Activated CD4-positive, alpha-beta memory T cell treated with anti-CD3 and anti-CD28 coated beads, Interleukin-2, amount 10 ng/mL, durations not matched to agents 7 days and 5 days (primary cell): Measurements from ENCODE around the gene S100A6. TPM values are rescaled to one million over a fixed set of nuclear protein-coding genes. Genes with fewer than 3 reads are reported as not detected.

Experiments
- CTCF ChIA-PET: fragments of 350-600 bp; sonication (Branson Sonifier 250); formaldehyde crosslinking; loops from one replicate; lab custom pipeline; 2021; ENCODE audit warnings: antibody characterized with exemption, inconsistent platforms; lab: Charles Lee
- POLR2A ChIA-PET: fragments of 350-600 bp; sonication (Branson Sonifier 250); formaldehyde crosslinking; loops from one replicate; lab custom pipeline; 2021; ENCODE audit warnings: antibody characterized with exemption; lab: Charles Lee
- DNase-seq: peaks from one replicate; pipeline ENCODE4 v3.0.0-alpha.2; 2020
- H3K27ac Mint-ChIP-seq: one replicate; pipeline ENCODE4 v1.8.0; 2021; ENCODE audit warnings: mild to moderate bottlenecking, mixed read lengths
- H3K27me3 Mint-ChIP-seq: one replicate; pipeline ENCODE4 v1.8.0; 2021; ENCODE audit warnings: mixed read lengths
- H3K36me3 Mint-ChIP-seq: one replicate; pipeline ENCODE4 v1.8.0; 2021; ENCODE audit warnings: low read depth, mixed read lengths
- H3K4me1 Mint-ChIP-seq: one replicate; pipeline ENCODE4 v1.8.0; 2021; ENCODE audit warnings: mixed read lengths
- H3K4me3 Mint-ChIP-seq: one replicate; pipeline ENCODE4 v1.8.0; 2021; ENCODE audit warnings: mild to moderate bottlenecking, mixed read lengths
- H3K9me3 Mint-ChIP-seq: one replicate; pipeline ENCODE4 v1.8.0; 2021; ENCODE audit warnings: mixed read lengths
- total RNA-seq, 2 experiments: library from RNA; stranded (reverse); gene quantifications; one replicate each; pipeline ENCODE4 v1.2.3, GENCODE V29; 2021

Gene S100A6
- total RNA-seq, 2 experiments from 2014 or later: 781 to 799 TPM

DNA sequence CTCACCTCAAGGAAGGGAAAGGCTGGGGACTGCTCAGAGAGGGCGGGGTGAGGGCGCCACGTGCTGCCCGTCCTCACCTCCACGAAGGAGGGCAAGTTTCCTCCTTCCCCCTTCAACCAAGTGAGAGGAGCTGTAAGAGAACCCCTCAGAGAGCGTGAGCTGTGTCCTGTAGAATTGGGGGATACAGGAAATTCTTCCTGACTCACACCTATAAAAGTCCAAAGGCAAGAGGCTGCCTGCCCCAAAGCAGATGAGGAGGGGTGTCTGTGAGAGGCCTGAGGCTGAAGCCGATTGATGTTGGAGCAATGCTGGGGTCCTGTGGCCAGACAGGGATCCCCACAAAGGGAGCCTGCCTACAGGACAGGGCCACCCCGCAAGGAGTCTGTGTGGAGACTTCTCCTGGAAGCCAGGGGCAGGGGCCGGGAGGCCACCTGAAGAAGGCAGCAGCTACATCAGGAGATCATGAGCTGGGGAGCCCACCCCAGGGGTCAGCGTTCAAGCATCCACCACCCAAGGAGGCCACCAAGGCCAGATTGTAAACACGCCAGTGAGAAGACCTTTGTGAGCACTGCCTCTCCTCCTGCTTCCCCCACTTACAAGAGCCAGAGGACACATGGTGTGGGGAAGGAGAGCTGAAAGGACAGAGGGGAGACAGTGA, 27.7 kb downstream of the S100A6 start:
- H3K9me3 Mint-ChIP-seq: no peaks in the 10 kb centered on the region
- no peak for DNase-seq
- no peak overlapping the region for H3K4me3 Mint-ChIP-seq
- no peaks in the 10 kb centered on the region for H3K36me3 Mint-ChIP-seq
- H3K27ac Mint-ChIP-seq: no peak overlapping the region
- ChIA-PET POLR2A (interaction anchor here (1.3 kb wide), 1 partner anchor 28 kb away, joined by 3 read pairs; the partner anchor contains the start of gene S100A6), CTCF (interaction anchor here (0.6 to 6.5 kb wide), 5 partner anchors 10 to 144 kb away, joined by 4 to 148 read pairs (median 83); partner anchors contain the start of genes S100A14 and S100A6)
- no peaks in the 10 kb centered on the region for H3K27me3 Mint-ChIP-seq
- peaks cover 19% of the 10 kb centered on the region for H3K4me1 Mint-ChIP-seq

DNA sequence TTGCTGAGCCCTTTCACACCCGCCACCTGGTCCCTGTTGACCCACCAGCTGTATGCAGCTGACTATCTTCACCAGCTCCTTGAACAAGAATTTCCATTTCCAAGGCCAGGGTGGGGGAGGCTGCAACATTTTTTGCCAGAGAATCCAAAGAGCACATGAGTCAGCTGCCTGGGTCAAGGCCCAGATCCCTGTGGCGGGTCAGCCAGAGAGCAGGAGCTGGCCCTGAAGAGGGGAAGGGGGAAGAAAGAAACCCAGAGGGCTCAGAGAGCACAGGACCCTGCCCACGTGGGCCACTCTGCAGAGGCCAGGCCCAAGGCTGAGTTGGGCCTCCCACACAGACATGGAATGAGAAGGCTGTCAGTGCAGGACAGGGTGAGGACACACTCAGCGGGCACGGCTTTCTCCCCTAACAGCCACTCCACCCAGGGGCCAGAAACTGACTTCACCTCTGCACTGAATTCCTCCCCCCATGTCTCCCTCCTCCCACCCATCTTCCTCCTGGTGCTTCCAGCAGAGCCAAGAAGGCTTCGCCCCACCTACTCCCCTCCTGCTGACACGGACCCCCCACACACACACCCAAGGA, 28.9 kb downstream of the S100A6 start:
- Mint-ChIP-seq H3K9me3 (no peaks in the 10 kb centered on the region), H3K27ac (no peak overlapping the region), H3K27me3 (no peaks in the 10 kb centered on the region), H3K4me3 (no peak overlapping the region), H3K4me1 (peaks cover 17% of the 10 kb centered on the region), H3K36me3 (no peaks in the 10 kb centered on the region)
- no peak for DNase-seq
- ChIA-PET CTCF (interaction anchor here (5.2 to 6.5 kb wide), 3 partner anchors 27 to 110 kb away, joined by 83 to 148 read pairs (median 104); partner anchors contain the start of genes S100A14 and S100A6), POLR2A (interaction anchor here (1.3 kb wide), 1 partner anchor 29 kb away, joined by 3 read pairs; the partner anchor contains the start of gene S100A6)

DNA sequence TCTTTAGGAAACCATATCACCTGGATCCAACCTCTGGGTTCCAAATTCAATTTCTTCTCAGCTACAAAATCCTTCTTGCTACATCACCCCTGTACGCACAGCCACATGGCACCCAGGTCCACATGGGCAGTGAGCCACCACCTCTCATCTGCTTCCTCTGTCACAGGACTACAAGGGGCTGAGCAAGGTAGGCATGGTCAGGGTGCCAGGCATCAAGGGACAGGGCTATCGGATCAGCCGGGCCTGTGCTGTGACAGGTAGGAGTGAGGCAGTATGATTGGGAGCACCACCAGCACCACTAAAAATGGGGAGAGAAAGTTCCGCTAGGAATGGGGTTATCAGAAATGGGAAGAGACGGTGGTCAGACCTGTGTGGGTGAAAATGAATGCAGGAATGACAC, 29.4 kb downstream of the S100A6 start:
- Mint-ChIP-seq H3K4me1 (peaks cover 14% of the 10 kb centered on the region), H3K9me3 (no peaks in the 10 kb centered on the region), H3K27ac (no peak overlapping the region), H3K36me3 (no peaks in the 10 kb centered on the region), H3K27me3 (no peaks in the 10 kb centered on the region), H3K4me3 (no peak overlapping the region)
- ChIA-PET CTCF (interaction anchor here (6.1 to 6.5 kb wide), 2 partner anchors 64 to 111 kb away, joined by 104 to 148 read pairs; partner anchors contain the start of gene S100A14), POLR2A (no interaction called here)
- DNase-seq: no peak

DNA sequence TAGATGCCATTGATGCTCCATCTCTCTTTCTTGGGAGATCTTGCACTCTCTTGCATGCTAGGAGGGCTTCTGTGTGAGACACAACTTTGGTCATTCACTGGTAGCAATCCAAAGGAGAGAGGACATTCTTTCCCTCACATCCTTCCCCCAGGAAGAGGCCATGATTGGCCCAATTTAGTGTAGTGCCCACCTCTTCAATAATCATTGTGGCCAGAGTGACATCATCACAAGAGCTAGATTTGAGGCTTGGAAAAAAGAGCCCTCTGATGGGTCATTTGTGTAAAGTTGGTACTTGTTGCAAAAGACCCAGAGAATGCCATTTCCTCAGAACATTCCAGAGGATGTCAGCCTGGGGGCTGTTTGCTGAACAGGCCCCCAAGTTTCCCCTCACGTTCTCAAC, 30.2 kb downstream of the S100A6 start:
- H3K9me3 Mint-ChIP-seq: no peaks in the 10 kb centered on the region
- ChIA-PET POLR2A (no interaction called here), CTCF (interaction anchor here (1.6 kb wide), 1 partner anchor 10 kb away, joined by 6 read pairs; no protein-coding TSS in a partner anchor)
- no peak overlapping the region for H3K27ac Mint-ChIP-seq
- H3K4me1 Mint-ChIP-seq: peaks cover 6% of the 10 kb centered on the region
- no peaks in the 10 kb centered on the region for H3K36me3 Mint-ChIP-seq
- no peak for DNase-seq
- H3K27me3 Mint-ChIP-seq: peaks cover 2% of the 10 kb centered on the region
- no peak overlapping the region for H3K4me3 Mint-ChIP-seq

DNA sequence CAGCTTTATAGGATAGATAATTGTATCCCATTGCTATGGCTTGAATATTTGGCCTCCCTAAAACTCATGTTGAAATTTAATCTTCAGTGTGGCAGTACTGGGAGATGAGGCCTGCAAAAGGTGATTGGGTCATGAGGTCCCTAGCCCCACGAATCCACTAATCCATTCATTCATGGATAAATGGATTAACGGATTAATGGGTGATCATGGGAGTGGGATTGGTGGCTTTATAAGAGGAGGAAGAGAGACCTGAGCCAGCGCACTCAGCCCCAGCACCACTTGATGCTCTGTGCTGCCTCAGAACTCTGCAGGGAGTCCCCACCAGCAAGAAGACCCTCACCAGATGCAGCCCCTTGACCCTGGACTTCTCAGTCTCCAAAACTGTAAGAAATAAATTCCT, 32.0 kb downstream of the S100A6 start:
- H3K4me1 Mint-ChIP-seq: no peaks in the 10 kb centered on the region

DNA sequence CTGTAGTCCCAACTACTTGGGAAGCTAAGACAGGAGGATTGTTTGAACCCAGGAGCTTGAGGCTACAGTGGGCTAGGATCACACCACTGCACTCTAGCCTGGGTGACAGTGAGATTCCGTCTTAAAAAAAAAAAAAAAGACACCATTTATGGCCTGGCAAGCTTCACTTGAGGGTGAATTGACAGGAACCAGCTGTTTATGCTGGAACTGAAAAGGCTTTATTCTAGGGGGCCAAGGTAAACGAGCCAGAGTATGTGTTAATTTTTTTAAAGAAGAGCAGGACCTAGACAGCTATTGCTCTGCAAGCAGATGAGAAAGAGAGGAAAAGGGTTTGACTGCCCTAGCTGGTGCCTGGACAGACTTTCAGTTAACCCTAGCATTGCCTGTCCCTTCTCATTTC, 37.0 kb downstream of the S100A6 start:
- POLR2A ChIA-PET: no interaction called here
- DNase-seq: no peak
- Mint-ChIP-seq H3K4me3 (no peak overlapping the region), H3K27me3 (peaks cover 28% of the 10 kb centered on the region), H3K9me3 (no peaks in the 10 kb centered on the region), H3K4me1 (no peaks in the 10 kb centered on the region), H3K27ac (no peak overlapping the region), H3K36me3 (no peaks in the 10 kb centered on the region)
- CTCF ChIA-PET: interaction anchor here (0.6 to 2.1 kb wide), 2 partner anchors 11 to 278 kb away, joined by 3 to 12 read pairs; no protein-coding TSS in a partner anchor

More for the DNA sequence above, 32.0 kb downstream of the S100A6 start:
- no peaks in the 10 kb centered on the region for H3K9me3 Mint-ChIP-seq
- H3K4me3 Mint-ChIP-seq: no peak overlapping the region
- H3K27ac Mint-ChIP-seq: no peak overlapping the region
- ChIA-PET POLR2A (no interaction called here), CTCF (interaction anchor here (0.6 to 1.3 kb wide), 2 partner anchors 87 to 116 kb away, joined by 4 to 5 read pairs; no protein-coding TSS in a partner anchor)
- no peaks in the 10 kb centered on the region for H3K36me3 Mint-ChIP-seq
- DNase-seq: no peak
- H3K27me3 Mint-ChIP-seq: peaks cover 14% of the 10 kb centered on the region

DNA sequence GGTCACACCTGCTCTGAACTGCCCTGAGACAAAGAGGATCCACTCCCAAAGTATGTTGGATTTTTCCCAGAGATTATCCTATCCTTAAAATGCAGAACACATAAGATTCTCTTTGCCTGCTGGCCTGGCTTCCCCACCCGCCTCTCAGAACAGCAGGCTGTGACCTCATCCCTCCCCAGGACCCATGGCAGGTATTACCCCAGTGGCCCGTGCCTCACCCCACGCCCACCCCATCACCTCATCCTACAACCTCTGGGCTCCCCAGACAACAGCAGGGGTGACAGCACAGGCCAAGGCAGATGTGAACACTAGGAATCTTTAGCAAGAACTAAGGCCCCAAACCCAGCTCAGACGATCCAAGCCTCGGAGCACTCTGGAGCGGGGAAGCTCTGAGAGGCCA, 40.3 kb downstream of the S100A6 start:
- no peaks in the 10 kb centered on the region for H3K36me3 Mint-ChIP-seq
- no peaks in the 10 kb centered on the region for H3K4me1 Mint-ChIP-seq
- no peak overlapping the region for H3K27ac Mint-ChIP-seq
- no peak for DNase-seq
- ChIA-PET CTCF (interaction anchor here (0.7 to 5.0 kb wide), 20 partner anchors 10 to 214 kb away, joined by 3 to 71 read pairs (median 5); partner anchors contain the start of genes PGLYRP4 and S100A9), POLR2A (no interaction called here)
- peaks cover 33% of the 10 kb centered on the region for H3K27me3 Mint-ChIP-seq
- H3K9me3 Mint-ChIP-seq: no peaks in the 10 kb centered on the region
- no peak overlapping the region for H3K4me3 Mint-ChIP-seq

DNA sequence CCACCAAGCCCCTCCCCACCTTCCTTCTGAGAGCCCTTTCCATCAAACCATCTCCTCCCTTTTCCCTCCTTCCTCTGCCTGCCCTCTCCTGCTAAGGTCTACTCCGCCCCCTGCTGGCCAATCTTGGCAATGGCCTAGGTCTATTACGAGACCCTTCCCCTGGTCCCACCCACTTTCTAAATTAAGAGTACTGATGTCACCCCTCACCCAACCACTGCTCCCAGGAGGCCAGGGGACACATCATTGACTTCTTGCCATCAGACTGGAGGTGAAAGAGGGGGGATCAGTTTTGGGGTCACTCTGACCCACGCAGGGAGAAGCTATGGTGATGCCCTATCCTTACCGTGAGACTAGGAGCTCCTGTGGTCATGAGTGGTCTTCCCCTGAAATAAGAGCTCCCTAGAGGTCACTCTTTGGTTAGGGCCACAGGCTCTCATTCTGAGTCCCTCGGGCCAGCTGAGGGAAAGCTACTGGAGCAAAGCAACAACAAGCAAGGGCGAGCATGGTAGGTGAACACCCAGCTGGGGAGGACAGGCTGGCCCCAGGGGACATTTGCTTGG, 40.7 kb downstream of the S100A6 start:
- Mint-ChIP-seq H3K4me1 (no peaks in the 10 kb centered on the region), H3K36me3 (no peaks in the 10 kb centered on the region), H3K4me3 (no peak overlapping the region), H3K27me3 (peaks cover 30% of the 10 kb centered on the region), H3K9me3 (no peaks in the 10 kb centered on the region), H3K27ac (no peak overlapping the region)
- ChIA-PET CTCF (interaction anchor here (0.7 to 5.0 kb wide), 21 partner anchors 10 to 215 kb away, joined by 3 to 71 read pairs (median 5); partner anchors contain the start of genes PGLYRP4 and S100A9), POLR2A (no interaction called here)
- peak; percentile 74 for DNase-seq

DNA sequence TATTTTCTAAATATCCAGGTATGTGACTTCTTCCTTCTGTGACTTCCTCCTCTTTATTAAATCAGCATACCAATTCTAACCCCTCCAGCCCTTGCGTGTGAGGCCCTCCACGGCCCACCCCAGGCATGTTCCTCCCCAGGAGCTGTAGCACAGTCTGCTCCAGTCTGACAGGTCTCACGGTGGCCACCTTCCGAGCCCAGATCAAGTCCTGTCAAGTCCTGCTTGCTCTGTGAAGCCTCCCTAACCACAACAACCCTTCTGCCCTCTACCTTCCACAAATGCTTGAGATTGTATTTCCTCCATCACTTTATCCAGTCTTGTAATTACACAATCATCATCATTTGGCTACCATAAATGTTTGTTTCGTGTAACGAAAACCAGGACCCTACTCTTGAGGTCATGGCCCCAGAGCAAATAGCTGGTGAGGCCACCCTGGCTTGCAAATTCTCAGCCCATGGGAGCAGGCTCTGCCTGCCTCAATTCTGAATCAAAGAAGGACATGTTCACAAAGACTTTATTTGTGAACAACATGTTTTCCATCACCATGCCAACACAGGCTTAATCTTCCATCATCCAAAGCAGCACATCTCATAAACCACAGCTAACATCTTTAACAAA, 42.3 kb downstream of the S100A6 start:
- POLR2A ChIA-PET: no interaction called here
- no peak overlapping the region for H3K27ac Mint-ChIP-seq
- DNase-seq: no peak

DNA sequence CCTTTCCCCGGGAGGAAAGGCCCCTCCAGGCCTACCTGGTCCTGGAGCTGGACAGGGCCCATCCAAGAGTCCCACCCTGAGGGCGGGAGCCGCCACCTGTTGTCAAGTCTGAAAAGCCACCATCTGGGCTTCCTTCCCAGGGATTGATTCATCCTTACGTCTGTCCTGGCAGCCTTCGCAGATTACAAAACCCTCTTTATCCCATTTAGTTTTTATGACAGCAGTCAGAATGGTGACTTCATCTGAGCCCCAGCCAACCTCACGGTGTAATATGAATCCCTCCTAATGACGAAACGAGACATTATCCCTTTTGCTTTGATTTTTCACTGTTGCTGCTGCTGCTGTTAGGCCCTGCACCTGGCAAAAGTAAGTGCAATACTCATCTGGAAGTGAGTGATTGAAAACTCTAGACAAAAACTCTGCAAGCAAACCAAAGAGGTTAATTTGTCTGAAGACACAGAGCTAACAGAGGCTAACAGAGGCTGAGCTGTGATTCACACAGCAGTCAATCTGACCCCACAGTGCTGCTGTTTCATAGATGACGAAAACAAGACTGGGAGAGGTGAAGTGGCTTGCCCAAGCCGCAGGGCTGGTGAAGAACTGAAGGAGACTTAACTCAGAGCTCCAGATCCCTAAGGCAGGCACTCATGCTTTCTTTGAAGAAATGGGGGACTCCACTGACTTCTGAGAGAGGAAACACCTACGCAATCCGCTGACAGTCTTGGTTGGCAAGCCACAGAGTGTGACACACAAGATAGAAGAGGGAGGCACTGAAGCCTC, 45.3 kb downstream of the S100A6 start:
- Mint-ChIP-seq H3K9me3 (no peaks in the 10 kb centered on the region), H3K27me3 (peaks cover 18% of the 10 kb centered on the region), H3K27ac (no peak overlapping the region), H3K4me3 (no peak overlapping the region), H3K36me3 (no peaks in the 10 kb centered on the region), H3K4me1 (no peaks in the 10 kb centered on the region)
- POLR2A ChIA-PET: no interaction called here
- CTCF ChIA-PET: no interaction called here
- DNase-seq: no peak

More for the DNA sequence above, 42.3 kb downstream of the S100A6 start:
- no peaks in the 10 kb centered on the region for H3K36me3 Mint-ChIP-seq
- H3K27me3 Mint-ChIP-seq: peaks cover 23% of the 10 kb centered on the region
- no peaks in the 10 kb centered on the region for H3K4me1 Mint-ChIP-seq
- no peak overlapping the region for H3K4me3 Mint-ChIP-seq
- CTCF ChIA-PET: interaction anchor here (0.7 to 5.0 kb wide), 6 partner anchors 8 to 141 kb away, joined by 3 to 71 read pairs (median 14); partner anchors contain the start of gene S100A9
- no peaks in the 10 kb centered on the region for H3K9me3 Mint-ChIP-seq

DNA sequence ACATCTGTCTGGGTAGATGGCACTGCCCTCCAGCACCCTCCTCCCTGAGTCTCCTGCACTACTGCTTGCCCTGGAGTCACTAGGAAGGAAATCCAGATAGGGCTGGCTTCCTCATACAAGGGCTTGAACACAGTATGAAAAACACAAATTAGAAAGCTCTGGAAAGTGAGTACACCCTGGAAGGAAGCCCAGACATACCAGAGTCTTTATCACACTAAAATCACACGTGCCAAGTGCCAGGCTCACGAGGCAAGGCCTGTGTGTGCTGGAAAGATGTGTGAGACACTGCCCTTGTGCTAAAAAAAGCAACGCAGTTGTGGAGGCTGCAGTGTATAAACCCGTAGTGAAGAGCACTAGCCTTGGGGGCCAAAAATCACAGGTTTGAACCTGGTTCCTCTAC, 47.1 kb downstream of the S100A6 start:
- H3K27ac Mint-ChIP-seq: no peak overlapping the region
- CTCF ChIA-PET: interaction anchor here (1.9 to 2.3 kb wide), 2 partner anchors 21 to 23 kb away, joined by 4 to 5 read pairs; no protein-coding TSS in a partner anchor
- DNase-seq: no peak
- H3K27me3 Mint-ChIP-seq: peaks cover 31% of the 10 kb centered on the region
- H3K36me3 Mint-ChIP-seq: no peaks in the 10 kb centered on the region
- H3K4me3 Mint-ChIP-seq: no peak overlapping the region
- no peaks in the 10 kb centered on the region for H3K9me3 Mint-ChIP-seq
- POLR2A ChIA-PET: no interaction called here
- no peaks in the 10 kb centered on the region for H3K4me1 Mint-ChIP-seq

DNA sequence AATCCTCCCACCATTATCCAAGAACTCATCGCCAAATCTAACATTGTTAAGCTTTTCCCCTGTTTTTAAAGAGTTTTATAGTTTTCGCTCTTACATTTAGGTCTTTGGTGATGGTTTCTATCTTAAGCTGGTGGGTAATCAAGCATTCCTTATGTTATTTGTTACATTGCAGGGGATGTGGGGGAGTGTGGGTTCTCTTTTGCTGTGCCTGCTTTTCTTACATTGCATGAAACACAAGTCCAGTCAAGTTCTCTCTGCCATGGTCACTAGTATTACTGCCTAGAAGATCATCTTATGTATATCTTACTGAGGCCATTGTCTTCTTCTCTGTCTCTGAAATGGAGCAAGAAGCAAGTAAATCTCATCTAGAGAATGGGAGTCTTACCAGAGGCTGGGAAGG, 48.1 kb downstream of the S100A6 start:
- Mint-ChIP-seq H3K36me3 (no peaks in the 10 kb centered on the region), H3K4me3 (no peak overlapping the region), H3K27me3 (peaks cover 31% of the 10 kb centered on the region), H3K27ac (no peak overlapping the region), H3K4me1 (no peaks in the 10 kb centered on the region), H3K9me3 (no peaks in the 10 kb centered on the region)
- no peak for DNase-seq
- POLR2A ChIA-PET: interaction anchor here (0.6 kb wide), 1 partner anchor 12 kb away, joined by 3 read pairs; no protein-coding TSS in a partner anchor
- CTCF ChIA-PET: interaction anchor here (1.9 to 2.3 kb wide), 2 partner anchors 20 to 22 kb away, joined by 4 to 5 read pairs; no protein-coding TSS in a partner anchor
